Measurements from ENCODE around the gene ZFP36L2.

Gene ZFP36L2

DNA sequence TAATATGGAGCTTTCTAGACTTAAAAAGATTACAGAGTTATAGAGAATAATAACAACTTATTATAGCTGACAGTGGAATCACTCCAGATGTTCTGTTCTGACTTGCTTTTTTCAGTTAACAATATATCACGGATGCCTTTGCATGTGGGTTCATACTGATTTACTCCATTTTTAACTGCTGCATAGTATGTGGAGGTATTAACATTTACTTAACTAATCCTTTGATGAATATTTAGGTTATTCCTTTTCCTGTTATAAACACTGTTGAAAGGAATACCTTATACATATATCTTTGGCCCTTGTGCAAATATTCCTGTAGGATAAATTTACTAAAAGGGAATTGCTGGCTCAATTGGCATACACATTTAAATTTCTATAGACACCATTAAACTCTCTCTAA lies 33.1 kb upstream of the ZFP36L2 start:
- no peak for DNase-seq (ENCODE audit: extremely low spot score)
- TF ChIP-seq ZNF384 (IDR thresholded peaks at IDR 0.05) (no peak), SUZ12 (IDR thresholded peaks at IDR 0.05) (no peak), NFRKB (IDR thresholded peaks at IDR 0.05) (no peak), FOXK2 (IDR thresholded peaks at IDR 0.05) (no peak), SP1 (IDR thresholded peaks at IDR 0.05) (no peak), ELF4 (IDR thresholded peaks at IDR 0.05) (no peak), TARDBP (IDR thresholded peaks at IDR 0.05) (no peak), HDGF (IDR thresholded peaks at IDR 0.05; ENCODE audit: borderline replicate concordance) (no peak), LEF1 (IDR thresholded peaks at IDR 0.05; ENCODE audit: borderline replicate concordance) (no peak), FOXA1 (IDR thresholded peaks at IDR 0.05) (no peak), L3MBTL2 (conservative IDR thresholded peaks at IDR 0.05) (no peak), FOXM1 (IDR thresholded peaks at IDR 0.05; ENCODE audit: borderline replicate concordance) (no peak), BHLHE40 (IDR thresholded peaks at IDR 0.05; ENCODE audit: borderline replicate concordance) (no peak), CTBP1 (IDR thresholded peaks at IDR 0.05; ENCODE audit: borderline replicate concordance) (no peak)
- TF ChIP-seq, protein P1, sequence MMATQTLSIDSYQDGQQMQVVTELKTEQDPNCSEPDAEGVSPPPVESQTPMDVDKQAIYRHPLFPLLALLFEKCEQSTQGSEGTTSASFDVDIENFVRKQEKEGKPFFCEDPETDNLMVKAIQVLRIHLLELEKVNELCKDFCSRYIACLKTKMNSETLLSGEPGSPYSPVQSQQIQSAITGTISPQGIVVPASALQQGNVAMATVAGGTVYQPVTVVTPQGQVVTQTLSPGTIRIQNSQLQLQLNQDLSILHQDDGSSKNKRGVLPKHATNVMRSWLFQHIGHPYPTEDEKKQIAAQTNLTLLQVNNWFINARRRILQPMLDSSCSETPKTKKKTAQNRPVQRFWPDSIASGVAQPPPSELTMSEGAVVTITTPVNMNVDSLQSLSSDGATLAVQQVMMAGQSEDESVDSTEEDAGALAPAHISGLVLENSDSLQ (IDR thresholded peaks at IDR 0.05), result no peak
- POLR2A ChIA-PET, result no interaction called here
- CTCF ChIA-PET, result no interaction called here

DNA sequence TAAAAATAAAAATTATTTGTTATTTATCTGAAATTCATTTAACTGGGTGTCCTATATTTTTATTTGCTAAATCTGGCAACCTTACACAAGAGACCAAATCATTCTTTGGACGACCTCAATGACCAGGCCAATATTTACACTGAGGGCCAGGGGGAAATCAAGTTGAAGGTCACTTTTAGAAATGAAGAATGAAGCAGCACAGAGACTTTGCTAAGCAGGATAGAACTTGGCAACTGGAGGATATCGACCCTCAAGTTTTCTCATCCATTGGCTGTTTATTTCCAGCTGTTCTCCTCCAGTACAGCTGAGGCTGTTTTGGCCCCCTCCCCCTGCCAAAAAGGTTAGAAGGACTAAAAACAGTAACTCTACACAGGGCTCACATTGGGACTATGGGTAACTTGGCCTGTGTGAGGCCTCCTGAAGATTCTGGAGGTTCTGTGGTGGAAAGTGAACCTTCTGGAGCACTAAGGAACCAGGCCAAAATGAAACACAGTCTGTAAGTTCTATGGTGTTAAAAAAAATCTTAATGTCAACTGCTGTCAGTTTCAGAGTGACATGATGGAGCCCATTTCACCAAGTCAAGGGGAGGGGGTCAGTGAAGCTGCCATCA lies 32.2 kb upstream of the ZFP36L2 start:
- DNase-seq (ENCODE audit: extremely low spot score), result no peak
- TF ChIP-seq FOXK2 (IDR thresholded peaks at IDR 0.05) (no peak), ARNT (IDR thresholded peaks at IDR 0.05) (no peak), BHLHE40 (IDR thresholded peaks at IDR 0.05; ENCODE audit: borderline replicate concordance) (no peak), SP1 (IDR thresholded peaks at IDR 0.05) (no peak), CTBP1 (IDR thresholded peaks at IDR 0.05; ENCODE audit: borderline replicate concordance) (no peak), HDGF (IDR thresholded peaks at IDR 0.05; ENCODE audit: borderline replicate concordance) (no peak), ELF4 (IDR thresholded peaks at IDR 0.05) (no peak), ZNF384 (IDR thresholded peaks at IDR 0.05) (no peak), NFRKB (IDR thresholded peaks at IDR 0.05) (no peak), FOXM1 (IDR thresholded peaks at IDR 0.05; ENCODE audit: borderline replicate concordance) (no peak), FOXA1 (IDR thresholded peaks at IDR 0.05) (no peak), TARDBP (IDR thresholded peaks at IDR 0.05) (no peak), LEF1 (IDR thresholded peaks at IDR 0.05; ENCODE audit: borderline replicate concordance) (no peak), L3MBTL2 (conservative IDR thresholded peaks at IDR 0.05) (no peak), SUZ12 (IDR thresholded peaks at IDR 0.05) (no peak)
- POLR2A ChIA-PET, result no interaction called here
- CTCF ChIA-PET, result no interaction called here

DNA sequence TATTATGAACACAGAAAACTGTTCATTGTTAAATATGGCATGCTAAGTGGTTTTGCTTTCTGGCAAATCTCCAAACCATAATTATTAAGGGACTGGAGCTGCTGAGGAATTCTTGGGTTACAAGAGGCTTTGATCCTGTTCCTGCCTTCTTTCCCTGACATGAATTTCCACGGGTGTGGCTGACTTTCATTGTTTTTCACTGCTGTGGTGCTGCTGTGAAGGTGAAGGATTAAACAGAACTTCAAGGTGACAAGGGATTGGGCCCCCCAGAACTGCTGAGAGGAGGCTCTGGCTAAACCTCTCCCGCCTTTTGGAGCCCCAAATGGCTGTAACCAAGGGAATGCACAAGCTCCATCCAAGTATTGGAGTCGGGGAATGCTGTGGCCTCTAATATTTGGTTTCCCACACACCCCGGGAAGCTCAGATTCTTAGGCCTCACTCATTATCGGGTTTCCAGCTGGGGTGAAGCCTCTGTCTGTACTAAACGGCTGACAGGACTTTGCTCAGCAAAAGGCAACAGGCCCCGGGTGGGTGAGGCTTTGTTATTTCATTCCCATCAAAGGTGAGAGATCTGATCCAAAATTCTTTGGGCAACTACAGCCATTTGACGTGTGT lies 29.0 kb upstream of the ZFP36L2 start:
- ChIA-PET POLR2A (no interaction called here), CTCF (no interaction called here)
- DNase-seq (ENCODE audit: extremely low spot score), result no peak
- TF ChIP-seq TARDBP (IDR thresholded peaks at IDR 0.05), result no peak
- TF ChIP-seq, protein P1 (IDR thresholded peaks at IDR 0.05), result no peak
- no peak for TF ChIP-seq SP1 (IDR thresholded peaks at IDR 0.05)
- no peak for TF ChIP-seq HDGF (IDR thresholded peaks at IDR 0.05; ENCODE audit: borderline replicate concordance)
- TF ChIP-seq BHLHE40 (IDR thresholded peaks at IDR 0.05; ENCODE audit: borderline replicate concordance), result no peak
- no peak for TF ChIP-seq FOXM1 (IDR thresholded peaks at IDR 0.05; ENCODE audit: borderline replicate concordance)
- no peak for TF ChIP-seq FOXA1 (IDR thresholded peaks at IDR 0.05)
- TF ChIP-seq ELF4 (IDR thresholded peaks at IDR 0.05), result no peak
- TF ChIP-seq ARNT (IDR thresholded peaks at IDR 0.05), result no peak
- no peak for TF ChIP-seq SUZ12 (IDR thresholded peaks at IDR 0.05)
- TF ChIP-seq CTBP1 (IDR thresholded peaks at IDR 0.05; ENCODE audit: borderline replicate concordance), result no peak
- no peak for TF ChIP-seq LEF1 (IDR thresholded peaks at IDR 0.05; ENCODE audit: borderline replicate concordance)
- TF ChIP-seq FOXK2 (IDR thresholded peaks at IDR 0.05), result no peak
- TF ChIP-seq NFRKB (IDR thresholded peaks at IDR 0.05), result no peak
- TF ChIP-seq L3MBTL2 (conservative IDR thresholded peaks at IDR 0.05), result no peak
- TF ChIP-seq ZNF384 (IDR thresholded peaks at IDR 0.05), result no peak

DNA sequence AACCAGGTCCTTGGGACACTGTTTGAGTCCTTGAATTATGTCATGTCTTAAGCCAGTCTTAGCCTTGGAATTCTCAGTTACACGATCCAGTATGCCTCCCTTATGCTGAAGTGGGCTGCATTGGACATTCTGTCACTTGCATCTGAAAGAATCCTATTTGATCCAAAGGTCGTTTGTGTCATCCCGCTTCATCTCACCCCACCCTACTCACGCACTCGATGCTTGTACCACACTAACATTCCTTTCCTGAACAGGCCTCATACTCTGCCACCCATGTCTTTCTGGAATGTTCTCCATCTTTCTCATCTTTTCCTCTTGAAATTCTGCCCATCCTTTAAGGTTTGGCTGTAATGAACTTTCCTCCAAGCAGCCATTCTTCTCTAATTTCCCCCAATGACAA lies 27.9 kb upstream of the ZFP36L2 start:
- ChIA-PET POLR2A (no interaction called here), CTCF (no interaction called here)
- DNase-seq (ENCODE audit: extremely low spot score), result no peak
- TF ChIP-seq FOXA1 (IDR thresholded peaks at IDR 0.05), result no peak

DNA sequence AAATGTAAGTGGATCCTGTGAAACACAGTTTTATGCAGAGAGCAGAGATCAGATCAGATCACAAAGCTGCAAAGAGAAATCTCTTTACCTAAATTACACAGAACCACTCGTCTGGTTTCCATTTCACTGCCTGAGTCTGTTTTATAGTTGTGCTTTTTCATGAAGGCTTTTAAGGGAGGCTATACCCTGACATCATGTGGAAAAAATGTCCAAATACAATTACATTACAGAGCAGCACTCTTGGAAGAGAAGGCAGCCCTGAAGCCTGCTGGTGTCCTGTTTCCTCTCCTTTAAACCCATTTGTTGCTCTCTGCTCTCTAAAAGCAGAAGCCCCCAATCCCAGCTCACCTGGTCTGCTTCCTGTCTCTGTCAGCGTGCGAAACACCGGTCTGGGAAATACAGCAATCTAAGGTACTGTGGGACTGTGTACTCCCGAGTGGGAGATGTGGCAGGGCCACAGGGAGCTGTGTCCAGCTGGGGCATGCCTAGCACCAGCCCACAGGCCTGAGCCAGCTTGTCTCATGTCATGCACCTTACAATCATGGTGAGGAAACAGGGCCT lies 24.8 kb upstream of the ZFP36L2 start:
- no peak for DNase-seq (ENCODE audit: extremely low spot score)
- POLR2A ChIA-PET, result no interaction called here
- CTCF ChIA-PET, result interaction anchor here (1.0 kb wide), 1 partner anchor 22 kb away, joined by 6 read pairs; no protein-coding TSS in a partner anchor
- TF ChIP-seq ZNF384 (IDR thresholded peaks at IDR 0.05) (no peak), ARNT (IDR thresholded peaks at IDR 0.05) (no peak), L3MBTL2 (conservative IDR thresholded peaks at IDR 0.05) (no peak), FOXM1 (IDR thresholded peaks at IDR 0.05; ENCODE audit: borderline replicate concordance) (no peak), ELF4 (IDR thresholded peaks at IDR 0.05) (no peak), CTBP1 (IDR thresholded peaks at IDR 0.05; ENCODE audit: borderline replicate concordance) (no peak), TARDBP (IDR thresholded peaks at IDR 0.05) (no peak), FOXA1 (IDR thresholded peaks at IDR 0.05) (no peak), SUZ12 (IDR thresholded peaks at IDR 0.05) (no peak), NFRKB (IDR thresholded peaks at IDR 0.05) (no peak), BHLHE40 (IDR thresholded peaks at IDR 0.05; ENCODE audit: borderline replicate concordance) (no peak), FOXK2 (IDR thresholded peaks at IDR 0.05) (no peak), LEF1 (IDR thresholded peaks at IDR 0.05; ENCODE audit: borderline replicate concordance) (no peak), SP1 (IDR thresholded peaks at IDR 0.05) (no peak), HDGF (IDR thresholded peaks at IDR 0.05; ENCODE audit: borderline replicate concordance) (no peak)
- TF ChIP-seq, protein P1 (IDR thresholded peaks at IDR 0.05), result no peak
